Endothelial cell of umbilical vein (primary cell): ENCODE results near the gene CEP295NL. TPM values are rescaled to one million over a fixed set of nuclear protein-coding genes. Genes with fewer than 3 reads are reported as not detected.

Experiments
- BruUV-seq: library from RNA; stranded (reverse); fragments of 400-500 nt; replicated peaks from 2 replicates; lab custom pipeline; 2021; lab: Mats Ljungman, UMichigan
- CTCF ChIA-PET: fragments of 300-600, 350-600 bp; sonication (Branson Sonifier 250); formaldehyde crosslinking; loops from one replicate; lab custom pipeline; 2021; ENCODE audit warnings: antibody characterized with exemption, inconsistent platforms; lab: Charles Lee
- POLR2A ChIA-PET: fragments of 300-600, 350-600 bp; sonication (Branson Sonifier 250); formaldehyde crosslinking; loops from one replicate; lab custom pipeline; 2021; ENCODE audit warnings: antibody characterized with exemption, inconsistent platforms; lab: Charles Lee
- DNase-seq: peaks from one replicate; pipeline ENCODE4 v3.0.0-alpha.2; 2011; ENCODE audit warnings: low read depth, low spot score
- FAIRE-seq: peaks from 2 replicates; lab custom pipeline; 2011; peaks lifted over from hg19 to GRCh38; lab: Jason Lieb, UNC
- H2AFZ ChIP-seq: 2 replicates; pipeline ENCODE4 v1.6.0; 2012; ENCODE audit warnings: low read depth, low read length, control low read depth, inconsistent platforms
- H3K27ac ChIP-seq: 2 replicates; pipeline ENCODE4 v1.5.1; 2011; ENCODE audit warnings: low read depth, mild to moderate bottlenecking, control low read depth, low read length, moderate library complexity; ENCODE audit not compliant: insufficient read depth
- H3K27me3 ChIP-seq, 2 experiments: 2 replicates each; pipeline versions ENCODE4 v1.6.0 to v1.6.1; 2011; ENCODE audit warnings: low read length in 2 of 2, mixed read lengths in 1 of 2; ENCODE audit not compliant: control insufficient read depth in 2 of 2, insufficient read depth in 2 of 2
- H3K36me3 ChIP-seq, 2 experiments: 2 replicates in 1 of 2; 3 replicates in 1 of 2; pipeline ENCODE4 v1.5.1; 2011; ENCODE audit warnings: low read length in 2 of 2, mild to moderate bottlenecking in 1 of 2, moderate library complexity in 1 of 2; ENCODE audit not compliant: control insufficient read depth in 2 of 2, insufficient read depth in 2 of 2; ENCODE audit errors: extremely low read depth in 1 of 2
- H3K4me1 ChIP-seq: 3 replicates; pipeline ENCODE4 v1.5.1; 2011; ENCODE audit warnings: mild to moderate bottlenecking, low read length; ENCODE audit not compliant: control insufficient read depth, insufficient read depth; ENCODE audit errors: extremely low read depth
- H3K4me2 ChIP-seq: 2 replicates; pipeline ENCODE4 v1.6.1; 2011; ENCODE audit warnings: low read length, control low read depth, mixed read lengths; ENCODE audit not compliant: insufficient read depth
- H3K4me3 ChIP-seq, 3 experiments: fragments of 200-600 bp in 1 of 3; sonication (generic), shearing (Covaris generic) in 1 of 3; replicated peaks in 1 of 3; 2 replicates each; pipeline ENCODE4 v1.5.1; 2011 to 2016; ENCODE audit warnings: control low read depth in 3 of 3, low read length in 3 of 3, mild to moderate bottlenecking in 2 of 3, inconsistent platforms in 1 of 3, low read depth in 1 of 3, moderate library complexity in 1 of 3; ENCODE audit not compliant: insufficient read depth in 1 of 3
- H3K79me2 ChIP-seq: 2 replicates; pipeline ENCODE4 v1.6.0; 2012; ENCODE audit warnings: low read length, inconsistent platforms; ENCODE audit not compliant: control insufficient read depth, insufficient read depth
- H3K9ac ChIP-seq: replicated peaks from 2 replicates; pipeline ENCODE3; 2011; ENCODE audit warnings: low read length, control low read depth; ENCODE audit not compliant: insufficient read depth; ENCODE audit errors: extremely low read depth
- H3K9me1 ChIP-seq: replicated peaks from 3 replicates; pipeline ENCODE4 v1.6.0; 2011; ENCODE audit warnings: mild to moderate bottlenecking, low read length; ENCODE audit not compliant: control insufficient read depth, insufficient read depth; ENCODE audit errors: extremely low read depth
- H3K9me3 ChIP-seq: replicated peaks from 2 replicates; pipeline ENCODE4 v1.5.1; 2012; ENCODE audit warnings: low read length, inconsistent platforms; ENCODE audit not compliant: control insufficient read depth, insufficient read depth
- H4K20me1 ChIP-seq: replicated peaks from 2 replicates; pipeline ENCODE3; 2011; ENCODE audit warnings: mild to moderate bottlenecking, low read length; ENCODE audit not compliant: control insufficient read depth, insufficient read depth; ENCODE audit errors: extremely low read depth
- EZH2 ChIP-seq: IDR thresholded peaks from 2 replicates; pipeline ENCODE4 v1.6.1; 2012; ENCODE audit warnings: borderline replicate concordance, low read depth, mild to moderate bottlenecking, moderate library complexity, low read length, inconsistent platforms; ENCODE audit not compliant: severe bottlenecking
- FOS ChIP-seq: IDR thresholded peaks from 2 replicates; pipeline ENCODE4 v1.6.1; 2011; ENCODE audit warnings: mild to moderate bottlenecking, low read length, moderate library complexity, borderline replicate concordance; ENCODE audit not compliant: insufficient read depth
- GATA2 ChIP-seq: IDR thresholded peaks from 2 replicates; pipeline ENCODE4 v1.7.0; 2011; ENCODE audit warnings: low read depth, mild to moderate bottlenecking, moderate library complexity, mixed read lengths, low read length; ENCODE audit not compliant: insufficient read length, insufficient read depth
- JUN ChIP-seq: IDR thresholded peaks from 2 replicates; pipeline ENCODE4 v1.6.1; 2011; ENCODE audit warnings: borderline replicate concordance, low read depth; ENCODE audit not compliant: insufficient read length, insufficient read depth
- MYC ChIP-seq: IDR thresholded peaks from one replicate; pipeline ENCODE4 v1.6.1; 2011; ENCODE audit warnings: mild to moderate bottlenecking, low read depth, low read length
- POLR2A ChIP-seq: IDR thresholded peaks from 2 replicates; pipeline ENCODE4 v1.6.1; 2012; ENCODE audit warnings: low read depth, mild to moderate bottlenecking, control low read depth, low read length
- POLR2AphosphoS5 ChIP-seq: IDR thresholded peaks from 2 replicates; pipeline ENCODE4 v1.6.1; 2012; ENCODE audit warnings: low read depth, mild to moderate bottlenecking, control low read depth, low read length, moderate library complexity; ENCODE audit not compliant: insufficient read depth
- dilution Hi-C: fragments of 300-500 bp; cut with MboI; formaldehyde crosslinking; loops from one replicate; pipeline ENCODE4 v1.15.0; 2019; ENCODE audit warnings: low sequenced_read_pairs; ENCODE audit not compliant: extremely low pct_ligation_motif_present
- intact Hi-C: fragments of 100-400 bp; cut with micrococcal nuclease; formaldehyde crosslinking; loops from one replicate; pipeline ENCODE4 v1.10.0; 2022
- polyA plus RNA-seq, 4 experiments: library from polyadenylated mRNA; depleted of rRNA in 3 of 4; stranded (reverse) in 3 of 4; unstranded in 1 of 4; fragments of >200 nt; gene quantifications; 2 replicates each; pipeline versions ENCODE4 v1.2.1 to v1.2.3, GENCODE V29; 2011 to 2012; ENCODE audit warnings: missing spikeins in 1 of 4
- total RNA-seq: library from RNA; stranded (reverse); gene quantifications from 2 replicates; pipeline ENCODE4 v1.2.3, GENCODE V29; 2021
- TF ChIP-seq, protein P1 (sequence below), 2 donors: IDR thresholded peaks; 1 replicate in 1 of 2; 2 replicates in 1 of 2; pipeline ENCODE4 v1.5.1; 2011; ENCODE audit warnings: low read length in 2 of 2, mild to moderate bottlenecking in 2 of 2, moderate library complexity in 2 of 2, control low read depth in 1 of 2, inconsistent platforms in 1 of 2, low read depth in 1 of 2; ENCODE audit not compliant: insufficient read depth in 1 of 2; ENCODE audit errors: extremely low read depth in 1 of 2
- TF ChIP-seq, protein P2 (sequence below): IDR thresholded peaks from 2 replicates; pipeline ENCODE4 v1.6.1; 2011; ENCODE audit not compliant: insufficient read depth, insufficient read length

CEP295NL gene
- total and polyA plus RNA-seq, 2 donors (not counting 3 experiments of a cell fraction or from before 2014, with no cell fraction given), result 0.10 to 8.3 TPM

DNA sequence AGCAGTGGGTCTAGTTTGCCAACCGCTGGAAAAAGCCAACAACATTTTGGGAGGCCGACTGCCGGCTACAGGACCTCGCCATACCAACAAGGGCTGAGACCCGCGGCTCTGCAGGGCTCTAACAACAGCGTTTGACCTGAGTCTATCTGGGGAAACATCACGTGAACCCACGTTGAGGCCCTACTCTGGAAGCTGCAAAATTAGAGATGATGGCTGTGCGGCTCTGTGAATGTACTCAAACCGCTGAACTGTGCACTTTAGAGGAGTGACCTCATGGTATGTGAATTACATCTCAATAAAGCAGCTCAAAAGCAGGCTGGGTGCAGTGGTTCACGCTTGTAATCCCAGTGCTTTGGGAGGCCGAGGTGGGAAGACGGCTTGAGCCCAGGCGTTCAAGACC, 10.1 kb upstream of the CEP295NL start:
- intact Hi-C loops (no loop called here), dilution Hi-C loops (no loop called here)
- no TSS peak for BruUV-seq
- no peak overlapping the region for H2AFZ ChIP-seq
- FAIRE-seq (no peak), DNase-seq (no peak)
- H3K36me3 ChIP-seq, result peaks cover 0 to 4% of the 10 kb centered on the region in 2 experiments
- H3K9me1 ChIP-seq, result no peaks in the 10 kb centered on the region
- no peaks in the 10 kb centered on the region for H3K9me3 ChIP-seq
- H3K27me3 ChIP-seq, result no peaks in the 10 kb centered on the region
- peaks cover 43% of the 10 kb centered on the region for H3K79me2 ChIP-seq
- H3K4me3 ChIP-seq, result no peak overlapping the region
- H3K27ac ChIP-seq, result no peak overlapping the region
- TF ChIP-seq GATA2 (no peak), POLR2A (no peak), MYC (no peak), FOS (no peak), EZH2 (no peak), JUN (no peak), POLR2AphosphoS5 (no peak)
- TF ChIP-seq, protein P1, sequence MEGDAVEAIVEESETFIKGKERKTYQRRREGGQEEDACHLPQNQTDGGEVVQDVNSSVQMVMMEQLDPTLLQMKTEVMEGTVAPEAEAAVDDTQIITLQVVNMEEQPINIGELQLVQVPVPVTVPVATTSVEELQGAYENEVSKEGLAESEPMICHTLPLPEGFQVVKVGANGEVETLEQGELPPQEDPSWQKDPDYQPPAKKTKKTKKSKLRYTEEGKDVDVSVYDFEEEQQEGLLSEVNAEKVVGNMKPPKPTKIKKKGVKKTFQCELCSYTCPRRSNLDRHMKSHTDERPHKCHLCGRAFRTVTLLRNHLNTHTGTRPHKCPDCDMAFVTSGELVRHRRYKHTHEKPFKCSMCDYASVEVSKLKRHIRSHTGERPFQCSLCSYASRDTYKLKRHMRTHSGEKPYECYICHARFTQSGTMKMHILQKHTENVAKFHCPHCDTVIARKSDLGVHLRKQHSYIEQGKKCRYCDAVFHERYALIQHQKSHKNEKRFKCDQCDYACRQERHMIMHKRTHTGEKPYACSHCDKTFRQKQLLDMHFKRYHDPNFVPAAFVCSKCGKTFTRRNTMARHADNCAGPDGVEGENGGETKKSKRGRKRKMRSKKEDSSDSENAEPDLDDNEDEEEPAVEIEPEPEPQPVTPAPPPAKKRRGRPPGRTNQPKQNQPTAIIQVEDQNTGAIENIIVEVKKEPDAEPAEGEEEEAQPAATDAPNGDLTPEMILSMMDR (IDR thresholded peaks at IDR 0.05; ENCODE audit: extremely low read depth in 1 of 2, insufficient read depth in 1 of 2, low read depth in 1 of 2, low read length in 2 of 2), result no peak
- TF ChIP-seq, protein P2, sequence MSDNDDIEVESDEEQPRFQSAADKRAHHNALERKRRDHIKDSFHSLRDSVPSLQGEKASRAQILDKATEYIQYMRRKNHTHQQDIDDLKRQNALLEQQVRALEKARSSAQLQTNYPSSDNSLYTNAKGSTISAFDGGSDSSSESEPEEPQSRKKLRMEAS, result no peak
- no peak overlapping the region for H3K9ac ChIP-seq
- ChIA-PET CTCF (interaction anchor here (1.4 kb wide), 1 partner anchor 47 kb away, joined by 3 read pairs; no protein-coding TSS in a partner anchor), POLR2A (no interaction called here)
- no peak overlapping the region for H3K4me2 ChIP-seq
- H3K4me1 ChIP-seq, result peaks cover 12% of the 10 kb centered on the region
- H4K20me1 ChIP-seq, result no peaks in the 10 kb centered on the region
